T-helper 22 cell (primary cell): ENCODE results near the gene ZNF783.
"Not testable (repeated sequence)": the region's sequence is repeated elsewhere in the genome, so short reads cannot be mapped to it uniquely, and the experiment has no call there.

ENCODE experiments used
- DNase-seq: peaks from one replicate; pipeline ENCODE4 v3.0.0-alpha.2; 2020; ENCODE audit warnings: low read depth

Gene ZNF783

DNA sequence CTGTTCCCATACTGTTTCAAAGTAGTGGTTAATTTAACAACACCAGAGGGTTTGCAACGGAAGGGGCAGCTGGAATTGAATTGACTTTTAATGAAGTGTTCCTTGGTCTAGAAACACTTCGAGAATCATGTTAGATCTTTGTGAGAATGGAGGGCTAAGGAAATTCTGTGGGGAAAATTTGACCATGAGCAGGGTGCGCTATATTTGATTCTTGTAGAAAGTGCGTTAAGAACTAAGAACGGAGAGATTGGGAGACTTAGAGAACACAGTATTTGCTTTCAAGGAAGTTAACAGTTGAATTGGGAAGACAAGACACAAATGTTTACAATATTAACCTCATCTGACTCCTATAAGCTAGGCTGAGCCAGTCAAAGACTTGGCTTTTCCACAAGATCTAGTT, 21.4 kb upstream of the ZNF783 start:
- DNase-seq, result no peak

GRCh38 chr7:149241696-149242095, 20.3 kb upstream of the ZNF783 start:
- DNase-seq, result no peak

GRCh38 chr7:149245244-149245643, 16.8 kb upstream of the ZNF783 start:
- no peak for DNase-seq

GRCh38 chr7:149245744-149246143, 16.3 kb upstream of the ZNF783 start:
- DNase-seq, result no peak

GRCh38 chr7:149248777-149249176, 13.2 kb upstream of the ZNF783 start:
- DNase-seq, result no peak

DNA sequence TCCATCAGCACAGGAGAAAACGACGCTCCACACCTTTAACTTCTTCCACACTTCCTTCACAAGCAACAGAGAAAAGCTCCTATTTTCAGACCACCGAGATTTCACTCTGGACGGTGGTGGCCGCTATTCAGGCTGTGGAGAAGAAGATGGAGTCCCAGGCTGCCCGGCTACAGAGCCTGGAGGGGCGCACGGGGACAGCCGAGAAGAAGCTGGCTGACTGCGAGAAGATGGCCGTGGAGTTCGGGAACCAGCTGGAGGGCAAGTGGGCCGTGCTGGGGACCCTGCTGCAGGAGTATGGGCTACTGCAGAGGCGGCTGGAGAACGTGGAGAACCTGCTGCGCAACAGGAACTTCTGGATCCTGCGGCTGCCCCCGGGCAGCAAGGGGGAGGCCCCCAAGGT, 11.8 kb upstream of the ZNF783 start:
- not testable (repeated sequence) for DNase-seq

DNA sequence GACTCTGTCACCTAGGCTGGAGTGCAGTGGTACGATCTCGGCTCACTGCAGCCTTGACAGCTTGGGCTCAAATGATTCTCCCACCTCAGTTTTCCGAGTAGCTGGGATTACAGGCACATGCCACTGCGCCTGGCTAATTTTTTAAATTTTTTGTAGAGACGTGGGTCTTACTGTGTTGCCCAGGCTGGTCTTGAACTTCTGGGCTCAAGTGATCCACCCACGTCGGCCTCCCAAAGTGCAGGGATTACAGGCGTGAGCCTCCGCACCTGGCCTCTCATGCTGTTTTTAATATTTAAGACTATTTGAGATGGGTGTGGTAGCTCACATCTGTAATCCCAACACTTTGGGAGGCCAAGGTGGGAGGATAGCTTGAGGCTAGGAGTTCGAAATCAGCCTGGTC, 10.5 kb upstream of the ZNF783 start:
- not testable (repeated sequence) for DNase-seq

- DNase-seq, result no peak
Measured at GRCh38 chr7:149252378-149252777, 9.6 kb upstream of the ZNF783 start.

DNA sequence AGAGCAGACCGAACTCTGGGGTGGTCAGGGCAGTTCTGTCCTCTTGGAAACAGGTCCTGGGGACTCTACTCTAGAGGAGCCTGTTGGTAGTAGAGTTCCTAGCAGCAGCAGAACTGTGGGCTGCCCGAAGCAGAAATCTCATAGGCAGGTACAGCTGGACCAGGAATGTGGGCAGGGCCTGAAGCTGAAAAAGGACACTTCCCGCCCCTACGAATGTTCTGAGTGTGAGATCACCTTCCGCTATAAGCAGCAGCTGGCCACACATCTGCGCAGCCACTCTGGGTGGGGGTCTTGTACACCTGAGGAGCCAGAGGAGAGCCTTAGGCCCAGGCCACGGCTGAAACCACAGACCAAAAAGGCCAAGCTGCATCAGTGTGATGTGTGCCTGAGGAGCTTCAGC, 8.3 kb upstream of the ZNF783 start:
- no peak for DNase-seq

DNA sequence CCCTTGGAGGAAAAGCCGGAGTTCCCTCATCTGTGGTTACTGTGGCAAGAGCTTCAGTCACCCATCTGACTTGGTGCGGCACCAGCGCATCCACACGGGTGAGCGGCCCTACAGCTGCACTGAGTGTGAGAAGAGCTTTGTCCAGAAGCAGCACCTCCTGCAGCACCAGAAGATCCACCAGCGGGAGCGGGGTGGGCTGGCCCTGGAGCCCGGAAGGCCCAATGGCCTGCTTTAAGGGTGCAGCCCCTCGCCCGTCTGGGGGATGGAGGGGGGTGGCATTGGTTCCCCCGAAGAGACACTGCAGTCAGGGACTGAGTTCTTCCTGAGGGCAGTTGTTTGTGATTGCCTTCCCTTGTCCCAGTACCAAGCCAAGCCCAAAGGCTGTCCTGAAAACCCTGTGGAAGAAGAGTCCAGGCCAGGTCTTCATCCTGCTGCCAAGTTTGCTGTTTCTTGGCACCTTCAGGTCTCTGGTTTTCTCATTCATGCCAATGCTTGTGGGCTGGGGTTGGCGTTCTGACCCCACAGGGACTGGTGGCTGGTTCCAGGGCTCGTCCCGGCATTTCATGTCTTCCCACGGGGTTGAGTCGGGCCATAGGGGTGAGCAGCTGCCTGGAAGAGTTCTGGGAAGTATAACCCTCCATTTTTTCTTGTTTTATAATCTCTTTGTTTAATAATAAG, 7.7 kb upstream of the ZNF783 start:
- no peak for DNase-seq

GRCh38 chr7:149255174-149255573, 6.8 kb upstream of the ZNF783 start:
- DNase-seq, result no peak

DNA sequence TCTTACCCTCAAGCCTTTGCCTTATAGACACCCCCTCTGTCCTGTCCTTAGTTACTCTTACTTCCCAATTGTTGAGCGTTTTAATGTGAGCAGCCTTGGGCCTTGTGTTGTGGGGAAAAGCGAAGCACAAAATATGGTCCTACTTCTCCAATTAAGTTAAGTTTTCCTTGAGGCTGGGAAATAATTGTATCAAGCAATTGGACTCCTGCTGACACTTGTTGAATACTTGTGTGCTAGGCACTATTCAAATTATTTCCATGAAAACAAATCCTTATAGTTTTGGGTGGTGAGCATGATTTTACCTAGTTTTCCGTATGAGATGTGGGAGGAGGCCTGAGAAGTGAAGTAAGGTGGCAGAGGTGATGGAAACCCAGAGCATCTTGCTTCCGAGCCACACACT, 5.4 kb upstream of the ZNF783 start:
- no peak for DNase-seq

GRCh38 chr7:149257146-149257545, 4.8 kb upstream of the ZNF783 start:
- DNase-seq, result no peak

GRCh38 chr7:149261316-149261828, 624 bp upstream of the ZNF783 start:
- DNase-seq, result no peak

- DNase-seq, result no peak
Measured at GRCh38 chr7:149266451-149266850, 4.5 kb downstream of the ZNF783 start.

DNA sequence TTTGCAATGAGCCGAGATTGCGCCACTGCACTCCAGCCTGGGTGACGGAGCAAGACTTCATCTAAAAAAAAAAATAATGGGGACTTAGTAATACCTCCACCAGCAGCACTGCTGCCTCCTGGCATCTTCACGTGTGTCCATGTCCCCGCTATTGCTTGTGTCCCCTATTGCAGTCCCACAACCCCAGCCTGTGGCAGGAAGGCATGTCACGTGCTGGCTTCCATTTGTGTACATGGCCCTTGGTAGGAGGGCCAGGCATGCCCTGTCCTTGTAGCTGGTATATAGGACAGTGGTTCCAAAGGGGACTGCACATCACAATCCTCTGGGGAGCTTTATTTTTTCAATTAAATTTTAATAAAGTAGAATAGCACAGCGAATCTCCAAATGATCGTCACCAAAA, 5.7 kb downstream of the ZNF783 start:
- no peak for DNase-seq

GRCh38 chr7:149274424-149274823, 12.4 kb downstream of the ZNF783 start:
- DNase-seq, result not testable (repeated sequence)

DNA sequence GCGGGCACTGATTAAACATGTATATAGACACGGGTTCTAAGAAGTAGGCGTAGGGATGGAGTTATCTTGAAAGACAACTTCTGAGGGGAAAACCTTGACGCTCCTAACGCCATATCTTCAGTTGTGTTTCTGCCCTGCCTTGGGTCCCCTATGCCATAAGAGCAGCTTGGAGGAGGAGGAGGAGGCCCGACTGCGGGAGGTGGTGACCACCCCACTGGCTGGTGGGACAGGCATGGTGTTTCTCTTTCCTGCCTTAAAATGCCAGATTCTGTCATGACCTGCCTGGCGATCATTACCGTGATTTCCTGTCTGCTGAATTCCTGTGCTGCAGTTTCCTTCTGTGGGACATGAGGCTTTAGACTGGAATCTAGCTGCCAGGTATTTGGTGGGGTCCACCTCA, 15.9 kb downstream of the ZNF783 start:
- DNase-seq, result no peak

GRCh38 chr7:149278396-149278795, 16.4 kb downstream of the ZNF783 start:
- DNase-seq, result no peak

DNA sequence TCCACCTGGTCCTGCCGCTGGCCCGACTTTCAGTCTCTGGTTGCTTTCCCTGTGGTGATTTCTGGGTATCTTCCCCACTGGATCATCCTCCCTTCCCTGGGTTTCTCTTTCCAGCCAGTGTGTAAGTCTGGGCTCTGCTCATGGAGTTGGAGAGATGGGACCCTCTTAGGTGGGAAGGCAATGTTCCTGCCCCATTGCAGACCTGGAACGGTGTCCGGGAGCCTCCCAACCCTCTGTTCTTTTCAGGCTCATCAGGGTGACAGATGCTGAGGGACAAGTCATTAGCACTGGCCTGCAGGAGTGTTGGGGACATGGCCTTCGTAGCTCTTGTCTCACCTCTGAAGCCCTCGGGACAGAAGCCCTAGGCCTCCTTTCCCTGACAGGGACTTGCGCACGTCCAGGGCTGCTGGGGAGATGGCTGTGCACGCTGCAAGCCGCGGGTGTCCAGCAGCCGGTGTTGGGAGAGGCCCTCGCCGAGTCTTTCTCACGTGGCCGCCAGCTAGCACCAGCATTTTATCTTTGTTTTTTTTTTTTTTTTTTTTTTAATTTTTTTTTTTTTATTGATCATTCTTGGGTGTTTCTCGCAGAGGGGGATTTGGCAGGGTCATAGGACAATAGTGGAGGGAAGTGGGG, 17.2 kb downstream of the ZNF783 start:
- no peak for DNase-seq

DNA sequence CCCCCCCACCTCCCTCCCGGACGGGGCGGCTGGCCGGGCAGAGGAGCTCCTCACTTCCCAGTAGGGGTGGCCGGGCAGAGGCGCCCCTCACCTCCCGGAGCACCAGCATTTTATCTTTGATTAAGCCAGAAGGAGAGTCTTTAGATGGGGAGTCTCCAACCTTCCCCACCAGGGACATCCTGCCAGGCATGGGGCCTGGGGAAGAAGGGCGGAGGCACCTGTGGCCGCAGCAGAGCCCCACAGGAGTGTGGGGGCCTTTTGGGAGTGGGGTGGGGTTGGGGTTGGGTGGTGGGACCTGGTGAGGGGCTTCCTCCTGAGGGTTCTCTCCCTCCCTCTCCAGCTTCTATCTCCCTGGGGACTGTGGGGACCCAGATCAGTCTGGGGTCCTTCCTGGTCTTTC, 18.2 kb downstream of the ZNF783 start:
- DNase-seq, result no peak

DNA sequence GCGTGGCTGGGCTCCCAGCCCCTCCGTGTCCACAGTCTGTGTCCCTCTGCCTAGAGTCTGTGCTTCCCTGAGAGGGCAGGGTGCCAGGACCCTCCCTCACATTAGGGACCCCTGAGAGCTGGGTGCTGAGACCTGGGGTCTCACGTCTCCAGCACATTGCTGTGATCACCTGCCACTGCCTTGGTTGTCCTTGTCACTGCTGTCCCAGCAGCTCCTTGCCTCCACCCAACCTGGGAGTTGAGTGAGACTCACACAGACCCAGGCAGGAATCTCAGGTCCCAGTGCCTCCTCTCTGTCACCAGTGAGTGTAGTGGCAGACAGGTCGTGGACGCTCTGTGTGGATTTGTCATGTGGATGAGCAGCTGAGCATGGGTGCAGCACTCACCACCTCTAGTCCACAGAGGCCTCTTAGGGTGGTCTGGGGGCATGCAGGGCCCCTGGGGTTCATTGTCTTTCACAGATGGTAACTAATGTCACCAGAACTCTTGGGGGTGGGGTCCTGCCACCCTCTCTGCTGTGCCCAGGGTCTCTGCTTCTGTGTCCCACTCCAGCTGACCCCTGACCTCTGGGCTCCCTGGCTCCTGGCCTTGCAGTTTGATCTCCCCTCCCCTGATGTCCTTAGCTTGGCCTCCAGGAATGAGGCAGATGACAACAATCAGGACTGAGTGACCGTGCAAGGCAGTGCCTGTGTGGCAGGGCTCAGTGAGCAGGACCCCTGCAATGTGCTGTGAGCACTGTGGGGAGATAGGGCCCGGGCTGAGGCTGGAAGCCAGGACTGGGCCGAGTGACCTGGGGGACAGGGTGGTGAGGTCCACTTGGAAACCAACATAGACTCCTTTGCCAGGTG, 18.9 kb downstream of the ZNF783 start:
- DNase-seq, result no peak
